GM23338 (cell line): ENCODE data around the gene TENM3. TPM values are rescaled to one million over a fixed set of nuclear protein-coding genes. Genes with fewer than 3 reads are reported as not detected.

ENCODE experiments used
- ATAC-seq: fragments of 200-7000 bp; cut with Tn5 transposase; 3 replicates; pipeline ENCODE4 v1.9.1; 2020
- DNase-seq: peaks from one replicate; pipeline ENCODE4 v3.0.0-alpha.2; 2015; ENCODE audit warnings: low spot score
- H2AFZ ChIP-seq: fragments of 200-600 bp; sonication (generic); 2 replicates; pipeline ENCODE4 v1.8.0; 2016; ENCODE audit warnings: antibody characterized with exemption, mild to moderate bottlenecking, moderate library complexity
- H3F3A ChIP-seq: fragments of 200-600 bp; sonication (generic); replicated peaks from 2 replicates; pipeline ENCODE4 v1.8.0; 2017; ENCODE audit warnings: antibody characterized with exemption, mixed run types, low read depth
- H3K27ac ChIP-seq: fragments of 200-600 bp; sonication (generic); 2 replicates; pipeline ENCODE4 v1.6.1; 2016; ENCODE audit warnings: low read depth
- H3K27me3 ChIP-seq: fragments of 200-600 bp; sonication (generic); 2 replicates; pipeline ENCODE4 v1.8.0; 2016; ENCODE audit warnings: mild to moderate bottlenecking, mixed run types, moderate library complexity; ENCODE audit not compliant: insufficient read depth
- H3K36me3 ChIP-seq: fragments of 200-600 bp; sonication (generic); 2 replicates; pipeline ENCODE4 v1.8.0; 2016; ENCODE audit warnings: mild to moderate bottlenecking; ENCODE audit not compliant: insufficient read depth
- H3K4me1 ChIP-seq: fragments of 200-600 bp; sonication (generic); 2 replicates; pipeline ENCODE4 v1.8.0; 2016; ENCODE audit warnings: mild to moderate bottlenecking, moderate library complexity; ENCODE audit not compliant: insufficient read depth
- H3K4me2 ChIP-seq: fragments of 200-600 bp; sonication (generic); 2 replicates; pipeline ENCODE4 v1.7.1; 2017; ENCODE audit warnings: mixed run types
- H3K4me3 ChIP-seq: fragments of 200-600 bp; sonication (generic); 2 replicates; pipeline ENCODE4 v1.6.1; 2016; ENCODE audit warnings: mixed run types
- H3K79me2 ChIP-seq: fragments of 200-600 bp; sonication (generic); replicated peaks from 2 replicates; pipeline ENCODE4 v1.8.0; 2017; ENCODE audit warnings: mild to moderate bottlenecking; ENCODE audit not compliant: insufficient read depth
- H3K9me2 ChIP-seq: fragments of 200-600 bp; sonication (generic); 2 replicates; pipeline ENCODE4 v1.8.0; 2017; ENCODE audit not compliant: insufficient read depth
- H4K20me1 ChIP-seq: fragments of 200-600 bp; sonication (generic); replicated peaks from 2 replicates; pipeline ENCODE4 v1.8.0; 2017; ENCODE audit warnings: mild to moderate bottlenecking; ENCODE audit not compliant: insufficient read depth
- H3K27ac Mint-ChIP-seq: 2 replicates; pipeline ENCODE4 v1.8.0; 2020; ENCODE audit warnings: inconsistent platforms, mild to moderate bottlenecking, moderate library complexity, mixed read lengths
- H3K27me3 Mint-ChIP-seq: 3 replicates; pipeline ENCODE4 v1.8.0; 2022; ENCODE audit warnings: low read depth, mild to moderate bottlenecking, moderate library complexity, mixed read lengths, inconsistent platforms; ENCODE audit not compliant: insufficient read depth, poor library complexity
- H3K36me3 Mint-ChIP-seq: 3 replicates; pipeline ENCODE4 v1.8.0; 2021; ENCODE audit warnings: low read depth, mild to moderate bottlenecking, inconsistent platforms, moderate library complexity, mixed read lengths
- H3K4me1 Mint-ChIP-seq: 3 replicates; pipeline ENCODE4 v1.8.0; 2020; ENCODE audit warnings: mild to moderate bottlenecking, inconsistent platforms, mixed read lengths
- H3K4me3 Mint-ChIP-seq: 3 replicates; pipeline ENCODE4 v1.8.0; 2021; ENCODE audit warnings: moderate library complexity, mild to moderate bottlenecking, inconsistent platforms, mixed read lengths
- H3K9me3 Mint-ChIP-seq: 3 replicates; pipeline ENCODE4 v1.8.0; 2020; ENCODE audit warnings: moderate library complexity, mild to moderate bottlenecking, inconsistent platforms, mixed read lengths
- CREB1 ChIP-seq: fragments of 250-450 bp; sonication (Bioruptor Pico); IDR thresholded peaks from 2 replicates; pipeline ENCODE4 v1.5.0; 2020; ENCODE audit warnings: low read depth, mild to moderate bottlenecking, moderate library complexity
- CTCF ChIP-seq, 2 experiments: fragments of 200-600 bp in 1 of 2; sonication (generic) in 1 of 2; conservative IDR thresholded peaks; 2 replicates each; pipeline versions ENCODE4 v1.5.1 to v1.6.1; 2016 to 2017; ENCODE audit warnings: antibody characterized with exemption in 2 of 2, low read depth in 2 of 2, mild to moderate bottlenecking in 2 of 2, moderate library complexity in 1 of 2
- ETS1 ChIP-seq: IDR thresholded peaks from 2 replicates; pipeline ENCODE4 v1.6.1; 2016; ENCODE audit warnings: antibody characterized with exemption
- EZH2 ChIP-seq: fragments of 200-600 bp; sonication (generic); IDR thresholded peaks from one replicate; pipeline ENCODE4 v1.8.0; 2017; ENCODE audit warnings: antibody characterized with exemption, mild to moderate bottlenecking, low read depth; ENCODE audit not compliant: unreplicated experiment
- EZH2phosphoT487 ChIP-seq: fragments of 200-600 bp; sonication (generic); IDR thresholded peaks from one replicate; pipeline ENCODE4 v1.8.1; 2018; ENCODE audit warnings: antibody characterized with exemption; ENCODE audit not compliant: unreplicated experiment
- JUNB ChIP-seq: IDR thresholded peaks from one replicate; pipeline ENCODE4 v1.6.1; 2016; ENCODE audit warnings: antibody characterized with exemption; ENCODE audit not compliant: unreplicated experiment
- NANOG ChIP-seq: IDR thresholded peaks from 2 replicates; pipeline ENCODE4 v1.6.1; 2016; ENCODE audit warnings: antibody characterized with exemption, borderline replicate concordance
- POLR2AphosphoS5 ChIP-seq: IDR thresholded peaks from 2 replicates; pipeline ENCODE4 v1.6.1; 2016; ENCODE audit warnings: antibody characterized with exemption, low read depth
- REST ChIP-seq: IDR thresholded peaks from one replicate; pipeline ENCODE4 v1.6.1; 2018; ENCODE audit warnings: antibody characterized with exemption; ENCODE audit not compliant: unreplicated experiment
- STAT1 ChIP-seq: IDR thresholded peaks from one replicate; pipeline ENCODE4 v1.6.1; 2016; ENCODE audit warnings: antibody characterized with exemption; ENCODE audit not compliant: unreplicated experiment
- ZNF114 ChIP-seq: fragments of 250-450 bp; sonication (Bioruptor Pico); IDR thresholded peaks from 2 replicates; pipeline ENCODE4 v1.5.0; 2020; ENCODE audit warnings: mild to moderate bottlenecking, moderate library complexity
- ZNF331 ChIP-seq: fragments of 250-450 bp; sonication (Bioruptor Pico); IDR thresholded peaks from 2 replicates; pipeline ENCODE4 v1.5.0; 2020; ENCODE audit warnings: low read depth, mild to moderate bottlenecking, moderate library complexity
- ZNF462 ChIP-seq: fragments of 250-450 bp; sonication (Bioruptor Pico); IDR thresholded peaks from 2 replicates; pipeline ENCODE4 v1.5.0; 2020; ENCODE audit warnings: mild to moderate bottlenecking, moderate library complexity
- polyA plus RNA-seq: library from polyadenylated mRNA; unstranded; fragments of >200 nt; fragmentation: Nextera tagmentation; extraction: Ambion mirVana; gene quantifications from 2 replicates; pipeline ENCODE4 v1.2.1, GENCODE V29; 2016
- total RNA-seq: library from RNA; depleted of rRNA; stranded (reverse); fragments of >200 nt; shearing (Covaris generic); gene quantifications from 2 replicates; pipeline ENCODE4 v1.2.3, GENCODE V29; 2014

TENM3 gene
- total and polyA plus RNA-seq, 2 experiments from 2014 or later, result 22.2 to 128 TPM

- Histone ChIP-seq H3K9me2 (no peaks in the 10 kb centered on the region), H3K4me2 (no peak overlapping the region), H2AFZ (no peak overlapping the region), H3K27ac (no peak overlapping the region), H3F3A (no peaks in the 10 kb centered on the region; the same call in 1 of the 2 replicates), H4K20me1 (no peaks in the 10 kb centered on the region), H3K36me3 (no peaks in the 10 kb centered on the region), H3K79me2 (no peaks in the 10 kb centered on the region), H3K27me3 (no peaks in the 10 kb centered on the region), H3K4me3 (no peak overlapping the region), H3K4me1 (peaks cover 10% of the 10 kb centered on the region; the same call in 1 of the 2 replicates)
- TF ChIP-seq EZH2, result no peak
- TF ChIP-seq ETS1, result no peak
- TF ChIP-seq POLR2AphosphoS5, result no peak
- no peak for TF ChIP-seq NANOG
- TF ChIP-seq ZNF331 (CRISPR knock-in tag), result no peak
- TF ChIP-seq REST, result no peak
- no peak for TF ChIP-seq STAT1
- no peak for TF ChIP-seq ZNF114 (CRISPR knock-in tag)
- TF ChIP-seq CREB1 (CRISPR knock-in tag), result no peak
- no peak for TF ChIP-seq JUNB
- TF ChIP-seq CTCF (conservative IDR thresholded peaks at IDR 0.05; ENCODE audit: low read depth in 2 of 2), result no peak
- no peak for TF ChIP-seq EZH2phosphoT487
- no peak for TF ChIP-seq ZNF462 (CRISPR knock-in tag)
- DNase-seq, result no peak
- H3K9me3 Mint-ChIP-seq, result no peaks in the 10 kb centered on the region
- no peak for ATAC-seq
- no peak overlapping the region for H3K4me3 Mint-ChIP-seq
- peaks cover 18% of the 10 kb centered on the region for H3K4me1 Mint-ChIP-seq
- no peak overlapping the region for H3K27ac Mint-ChIP-seq
- peaks cover 3% of the 10 kb centered on the region; the same call in 1 of the 3 replicates for H3K36me3 Mint-ChIP-seq
- H3K27me3 Mint-ChIP-seq, result no peaks in the 10 kb centered on the region
Measured at GRCh38 chr4:182292612-182293011, 49.4 kb downstream of the TENM3 start.
